SJSA1 (cell line): ENCODE results near the gene ZBTB7C. TPM values are rescaled to one million over a fixed set of nuclear protein-coding genes. Genes with fewer than 3 reads are reported as not detected.

ENCODE experiments used
- DNase-seq, 2 experiments: peaks; one replicate each; pipeline ENCODE4 v3.0.0-alpha.2; 2015 to 2020; ENCODE audit warnings: low spot score in 2 of 2, low read depth in 1 of 2
- H3K27ac ChIP-seq: fragments of 250-450 bp; sonication (Bioruptor Pico); 2 replicates; pipeline ENCODE4 v1.5.1; 2020; ENCODE audit warnings: mild to moderate bottlenecking, moderate library complexity
- H3K27me3 ChIP-seq: fragments of 250-450 bp; sonication (Bioruptor Pico); replicated peaks from 2 replicates; pipeline ENCODE4 v1.5.1; 2020; ENCODE audit warnings: mild to moderate bottlenecking, moderate library complexity
- H3K36me3 ChIP-seq: fragments of 250-450 bp; sonication (Bioruptor Pico); 2 replicates; pipeline ENCODE4 v1.5.1; 2020; ENCODE audit warnings: mild to moderate bottlenecking
- H3K4me1 ChIP-seq: fragments of 250-450 bp; sonication (Bioruptor Pico); replicated peaks from 2 replicates; pipeline ENCODE4 v1.6.1; 2021; ENCODE audit warnings: mild to moderate bottlenecking
- H3K4me3 ChIP-seq: fragments of 250-450 bp; sonication (Bioruptor Pico); 2 replicates; pipeline ENCODE4 v1.5.1; 2020; ENCODE audit warnings: mild to moderate bottlenecking
- H3K9me3 ChIP-seq: fragments of 250-450 bp; sonication (Bioruptor Pico); replicated peaks from 2 replicates; pipeline ENCODE4 v1.5.1; 2020; ENCODE audit warnings: mild to moderate bottlenecking
- total RNA-seq: library from RNA; depleted of rRNA; stranded (reverse); fragments of >200 nt; shearing (Covaris generic); gene quantifications from 2 replicates; pipeline ENCODE4 v1.2.3, GENCODE V29; 2014

ZBTB7C gene
- total RNA-seq, 1 experiment from 2014 or later, result 0.50 TPM

- no peak overlapping the region for H3K27ac ChIP-seq
- H3K4me3 ChIP-seq, result no peak overlapping the region
- no peak for DNase-seq
- H3K36me3 ChIP-seq, result no peaks in the 10 kb centered on the region
- peaks cover 66% of the 10 kb centered on the region for H3K27me3 ChIP-seq
- H3K4me1 ChIP-seq, result no peaks in the 10 kb centered on the region
- no peaks in the 10 kb centered on the region for H3K9me3 ChIP-seq
Observed at GRCh38 chr18:48105317-48105716, 303.9 kb downstream of the ZBTB7C start.

- Histone ChIP-seq H3K4me1 (no peaks in the 10 kb centered on the region), H3K27ac (no peak overlapping the region), H3K4me3 (no peak overlapping the region), H3K27me3 (peaks cover 66% of the 10 kb centered on the region), H3K9me3 (no peaks in the 10 kb centered on the region), H3K36me3 (no peaks in the 10 kb centered on the region)
- no peak for DNase-seq
Observed at GRCh38 chr18:48104705-48105104, 304.5 kb downstream of the ZBTB7C start.

GRCh38 chr18:48100651-48101165, 308.5 kb downstream of the ZBTB7C start:
- no peaks in the 10 kb centered on the region for H3K36me3 ChIP-seq
- no peak overlapping the region for H3K4me3 ChIP-seq
- no peak overlapping the region for H3K27ac ChIP-seq
- no peaks in the 10 kb centered on the region for H3K4me1 ChIP-seq
- no peak for DNase-seq
- H3K9me3 ChIP-seq, result no peaks in the 10 kb centered on the region
- H3K27me3 ChIP-seq, result peaks cover 58% of the 10 kb centered on the region

- DNase-seq, result no peak
- H3K9me3 ChIP-seq, result no peaks in the 10 kb centered on the region
- H3K27me3 ChIP-seq, result peaks cover 53% of the 10 kb centered on the region
- H3K36me3 ChIP-seq, result no peaks in the 10 kb centered on the region
- no peak overlapping the region for H3K4me3 ChIP-seq
- H3K4me1 ChIP-seq, result no peaks in the 10 kb centered on the region
- H3K27ac ChIP-seq, result no peak overlapping the region
Observed at GRCh38 chr18:48100165-48100575, 309.0 kb downstream of the ZBTB7C start.

GRCh38 chr18:48099481-48100164, 309.6 kb downstream of the ZBTB7C start:
- H3K4me3 ChIP-seq, result no peak overlapping the region
- H3K9me3 ChIP-seq, result no peaks in the 10 kb centered on the region
- H3K27me3 ChIP-seq, result peaks cover 53% of the 10 kb centered on the region
- no peaks in the 10 kb centered on the region for H3K4me1 ChIP-seq
- no peak for DNase-seq
- no peak overlapping the region for H3K27ac ChIP-seq
- H3K36me3 ChIP-seq, result no peaks in the 10 kb centered on the region

GRCh38 chr18:48098538-48098937, 310.6 kb downstream of the ZBTB7C start:
- Histone ChIP-seq H3K4me3 (no peak overlapping the region), H3K36me3 (no peaks in the 10 kb centered on the region), H3K27ac (no peak overlapping the region), H3K9me3 (no peaks in the 10 kb centered on the region), H3K4me1 (no peaks in the 10 kb centered on the region), H3K27me3 (peaks cover 44% of the 10 kb centered on the region)
- no peak for DNase-seq

GRCh38 chr18:48098007-48098406, 311.2 kb downstream of the ZBTB7C start:
- no peak for DNase-seq
- Histone ChIP-seq H3K36me3 (no peaks in the 10 kb centered on the region), H3K27ac (no peak overlapping the region), H3K27me3 (peaks cover 39% of the 10 kb centered on the region), H3K4me1 (no peaks in the 10 kb centered on the region), H3K9me3 (no peaks in the 10 kb centered on the region), H3K4me3 (no peak overlapping the region)

- no peak for DNase-seq
- Histone ChIP-seq H3K4me3 (no peak overlapping the region), H3K9me3 (no peaks in the 10 kb centered on the region), H3K36me3 (no peaks in the 10 kb centered on the region), H3K27me3 (peaks cover 35% of the 10 kb centered on the region), H3K27ac (no peak overlapping the region), H3K4me1 (no peaks in the 10 kb centered on the region)
Observed at GRCh38 chr18:48095726-48096125, 313.5 kb downstream of the ZBTB7C start.

- H3K27me3 ChIP-seq, result peaks cover 15% of the 10 kb centered on the region
- H3K9me3 ChIP-seq, result no peaks in the 10 kb centered on the region
- no peaks in the 10 kb centered on the region for H3K36me3 ChIP-seq
- no peak for DNase-seq
- H3K4me3 ChIP-seq, result no peak overlapping the region
- H3K4me1 ChIP-seq, result no peaks in the 10 kb centered on the region
- H3K27ac ChIP-seq, result no peak overlapping the region
Observed at GRCh38 chr18:48093104-48093503, 316.1 kb downstream of the ZBTB7C start.

- DNase-seq, result no peak
- peaks cover 18% of the 10 kb centered on the region for H3K27me3 ChIP-seq
- H3K4me1 ChIP-seq, result no peaks in the 10 kb centered on the region
Observed at GRCh38 chr18:48091869-48092497, 317.2 kb downstream of the ZBTB7C start.

GRCh38 chr18:48090702-48091101, 318.5 kb downstream of the ZBTB7C start:
- Histone ChIP-seq H3K9me3 (no peaks in the 10 kb centered on the region), H3K4me3 (no peak overlapping the region)

More at GRCh38 chr18:48091869-48092497, 317.2 kb downstream of the ZBTB7C start:
- H3K9me3 ChIP-seq, result no peaks in the 10 kb centered on the region
- H3K36me3 ChIP-seq, result no peaks in the 10 kb centered on the region
- H3K27ac ChIP-seq, result no peak overlapping the region
- no peak overlapping the region for H3K4me3 ChIP-seq

GRCh38 chr18:48090021-48090420, 319.2 kb downstream of the ZBTB7C start:
- Histone ChIP-seq H3K27ac (no peak overlapping the region), H3K9me3 (no peaks in the 10 kb centered on the region), H3K27me3 (peaks cover 16% of the 10 kb centered on the region; the same call in 1 of the 2 replicates), H3K4me1 (no peaks in the 10 kb centered on the region), H3K36me3 (no peaks in the 10 kb centered on the region), H3K4me3 (no peak overlapping the region)
- DNase-seq, result no peak

More at GRCh38 chr18:48090702-48091101, 318.5 kb downstream of the ZBTB7C start:
- no peak for DNase-seq
- Histone ChIP-seq H3K27me3 (peaks cover 18% of the 10 kb centered on the region; the same call in 1 of the 2 replicates), H3K27ac (no peak overlapping the region), H3K36me3 (no peaks in the 10 kb centered on the region), H3K4me1 (no peaks in the 10 kb centered on the region)

- no peak for DNase-seq
- no peak overlapping the region for H3K27ac ChIP-seq
- H3K27me3 ChIP-seq, result 0 out of 2 replicates have a peak, but pooled peaks cover 16% of the 10 kb centered on the region
Observed at GRCh38 chr18:48085781-48086487, 323.2 kb downstream of the ZBTB7C start.

GRCh38 chr18:48084858-48085257, 324.3 kb downstream of the ZBTB7C start:
- no peak overlapping the region for H3K27ac ChIP-seq
- H3K9me3 ChIP-seq, result no peaks in the 10 kb centered on the region
- no peaks in the 10 kb centered on the region for H3K4me1 ChIP-seq
- 0 out of 2 replicates have a peak, but pooled peaks cover 16% of the 10 kb centered on the region for H3K27me3 ChIP-seq
- H3K4me3 ChIP-seq, result no peak overlapping the region
- no peaks in the 10 kb centered on the region for H3K36me3 ChIP-seq
- no peak for DNase-seq

More at GRCh38 chr18:48085781-48086487, 323.2 kb downstream of the ZBTB7C start:
- H3K9me3 ChIP-seq, result no peaks in the 10 kb centered on the region
- H3K4me3 ChIP-seq, result no peak overlapping the region
- no peaks in the 10 kb centered on the region for H3K4me1 ChIP-seq
- no peaks in the 10 kb centered on the region for H3K36me3 ChIP-seq
